HUES64 (cell line): Measurements from ENCODE around the gene CRABP2.

Experiments used
- H3K27ac ChIP-seq: 2 replicates; pipeline ENCODE4 v1.7.0; 2013; ENCODE audit warnings: low read depth, low read length, inconsistent platforms
- H3K27me3 ChIP-seq: 2 replicates; pipeline ENCODE4 v1.6.1; 2013; ENCODE audit warnings: mild to moderate bottlenecking, low read length; ENCODE audit not compliant: insufficient read depth
- H3K36me3 ChIP-seq: 2 replicates; pipeline ENCODE4 v1.6.1; 2013; ENCODE audit warnings: mild to moderate bottlenecking, low read length; ENCODE audit not compliant: insufficient read depth
- H3K4me1 ChIP-seq: 2 replicates; pipeline ENCODE4 v1.6.1; 2013; ENCODE audit warnings: mild to moderate bottlenecking, low read length, moderate library complexity; ENCODE audit not compliant: insufficient read depth
- H3K4me3 ChIP-seq: 2 replicates; pipeline ENCODE4 v1.5.1; 2013; ENCODE audit warnings: mild to moderate bottlenecking, low read length, moderate library complexity
- H3K9ac ChIP-seq: 2 replicates; pipeline ENCODE4 v1.6.1; 2013; ENCODE audit warnings: mild to moderate bottlenecking, low read depth, low read length
- H3K9me3 ChIP-seq: 2 replicates; pipeline ENCODE4 v1.6.1; 2013; ENCODE audit warnings: low read depth, low read length; ENCODE audit not compliant: insufficient read depth
- WGBS: fragments of 150-250, 120-280 bp; methylation state at CpG from one replicate; pipeline ENCODE4 v1.1.7; 2013; ENCODE audit warnings: missing lambda C conversion rate; 5-methylcytosine and 5-hydroxymethylcytosine counted together

The CRABP2 gene

GRCh38 chr1:156658496-156658895, 46.9 kb downstream of the CRABP2 start:
- H3K4me1 ChIP-seq = peaks cover 45% of the 10 kb centered on the region
- no peaks in the 10 kb centered on the region for H3K36me3 ChIP-seq
- H3K4me3 ChIP-seq = no peak overlapping the region
- H3K9me3 ChIP-seq = no peaks in the 10 kb centered on the region
- no peak overlapping the region for H3K9ac ChIP-seq
- no peak overlapping the region for H3K27ac ChIP-seq
- H3K27me3 ChIP-seq = peaks cover 54% of the 10 kb centered on the region
- 93% methylated on average over 14 of the region's 14 CpGs for WGBS

- H3K27ac ChIP-seq = no peak overlapping the region
- H3K36me3 ChIP-seq = no peaks in the 10 kb centered on the region
- H3K4me1 ChIP-seq = peaks cover 38% of the 10 kb centered on the region
- 31% methylated on average over 15 of the region's 15 CpGs for WGBS
- H3K27me3 ChIP-seq = peaks cover 54% of the 10 kb centered on the region
- H3K9ac ChIP-seq = no peak overlapping the region
- H3K9me3 ChIP-seq = no peaks in the 10 kb centered on the region
- peak overlapping the region; percentile 55 for H3K4me3 ChIP-seq
Observed at GRCh38 chr1:156657741-156658319, 47.6 kb downstream of the CRABP2 start.

GRCh38 chr1:156656806-156657740, 48.3 kb downstream of the CRABP2 start:
- Histone ChIP-seq H3K9ac (no peak overlapping the region), H3K4me3 (peak overlapping the region; percentile 55), H3K27me3 (peaks cover 54% of the 10 kb centered on the region), H3K4me1 (peaks cover 30% of the 10 kb centered on the region), H3K27ac (no peak overlapping the region), H3K9me3 (no peaks in the 10 kb centered on the region), H3K36me3 (no peaks in the 10 kb centered on the region)
- WGBS = 9% methylated on average over 54 of the region's 54 CpGs

GRCh38 chr1:156655904-156656516, 49.4 kb downstream of the CRABP2 start:
- Histone ChIP-seq H3K4me3 (no peak overlapping the region; the same call in 1 of the 2 replicates), H3K9me3 (no peaks in the 10 kb centered on the region), H3K27ac (no peak overlapping the region), H3K9ac (no peak overlapping the region), H3K4me1 (peaks cover 20% of the 10 kb centered on the region), H3K27me3 (peaks cover 64% of the 10 kb centered on the region), H3K36me3 (no peaks in the 10 kb centered on the region)
- WGBS = 81% methylated on average over 9 of the region's 9 CpGs

GRCh38 chr1:156655151-156655903, 50.1 kb downstream of the CRABP2 start:
- H3K9ac ChIP-seq = no peak overlapping the region
- peaks cover 13% of the 10 kb centered on the region for H3K4me1 ChIP-seq
- 63% methylated on average over 2 of the region's 2 CpGs for WGBS
- H3K4me3 ChIP-seq = no peak overlapping the region
- H3K9me3 ChIP-seq = no peaks in the 10 kb centered on the region
- peaks cover 71% of the 10 kb centered on the region for H3K27me3 ChIP-seq
- no peaks in the 10 kb centered on the region for H3K36me3 ChIP-seq
- H3K27ac ChIP-seq = no peak overlapping the region

- Histone ChIP-seq H3K27ac (no peak overlapping the region), H3K9me3 (no peaks in the 10 kb centered on the region), H3K27me3 (peaks cover 77% of the 10 kb centered on the region), H3K36me3 (no peaks in the 10 kb centered on the region), H3K4me1 (peaks cover 11% of the 10 kb centered on the region; the same call in 1 of the 2 replicates), H3K9ac (no peak overlapping the region), H3K4me3 (no peak overlapping the region)
- WGBS = 81% methylated on average over 1 of the region's 1 CpG
Observed at GRCh38 chr1:156654700-156655099, 50.7 kb downstream of the CRABP2 start.

- Histone ChIP-seq H3K36me3 (no peaks in the 10 kb centered on the region), H3K9me3 (no peaks in the 10 kb centered on the region), H3K4me1 (peaks cover 11% of the 10 kb centered on the region; the same call in 1 of the 2 replicates), H3K27me3 (peaks cover 79% of the 10 kb centered on the region), H3K4me3 (no peak overlapping the region), H3K9ac (no peak overlapping the region), H3K27ac (no peak overlapping the region)
- 90% methylated on average over 9 of the region's 9 CpGs for WGBS
Observed at GRCh38 chr1:156652992-156653355, 52.4 kb downstream of the CRABP2 start.

GRCh38 chr1:156652131-156652991, 53.0 kb downstream of the CRABP2 start:
- H3K27me3 ChIP-seq = peaks cover 77% of the 10 kb centered on the region
- no peaks in the 10 kb centered on the region for H3K36me3 ChIP-seq
- H3K9me3 ChIP-seq = no peaks in the 10 kb centered on the region
- 52% methylated on average over 16 of the region's 16 CpGs for WGBS
- no peak overlapping the region for H3K4me3 ChIP-seq
- H3K9ac ChIP-seq = no peak overlapping the region
- peaks cover 11% of the 10 kb centered on the region; the same call in 1 of the 2 replicates for H3K4me1 ChIP-seq
- no peak overlapping the region for H3K27ac ChIP-seq
